Sigmoid colon (tissue), 7 donors: Measurements from ENCODE around the gene CERS6. TPM values are rescaled to one million over a fixed set of nuclear protein-coding genes. Genes with fewer than 3 reads are reported as not detected.

Source experiments
- DNase-seq: peaks from one replicate; pipeline ENCODE4 v3.0.0-alpha.2; 2019
- H3K27ac ChIP-seq, 4 donors: fragments of 200-600 bp; sonication (generic); one replicate each; pipeline ENCODE4 v1.5.1; 2016 to 2019; ENCODE audit warnings: mild to moderate bottlenecking in 1 of 4
- H3K27me3 ChIP-seq, 3 donors: fragments of 200-600 bp; sonication (generic); one replicate each; pipeline ENCODE4 v1.5.1; 2019; ENCODE audit warnings: mild to moderate bottlenecking in 1 of 3
- H3K36me3 ChIP-seq, 4 donors: fragments of 200-600 bp; sonication (generic); one replicate each; pipeline ENCODE4 v1.5.1; 2016 to 2019
- H3K4me1 ChIP-seq, 4 donors: fragments of 200-600 bp; sonication (generic); one replicate each; pipeline ENCODE4 v1.5.1; 2017 to 2019
- H3K4me3 ChIP-seq, 4 donors: fragments of 200-600 bp; sonication (generic); one replicate each; pipeline ENCODE4 v1.5.1; 2017 to 2019; ENCODE audit warnings: mild to moderate bottlenecking in 2 of 4, moderate library complexity in 1 of 4
- H3K9me3 ChIP-seq, 4 donors: fragments of 200-600 bp in 3 of 4; sonication (generic) in 3 of 4; one replicate each; pipeline versions ENCODE4 v1.5.1 to v1.6.1; 2013 to 2019
- CTCF ChIP-seq, 4 experiments: fragments of 450-650 bp in 3 of 4; fragments of 200-600 bp in 1 of 4; IDR thresholded peaks; one replicate each; pipeline ENCODE4 v1.5.1; 2016 to 2019; ENCODE audit warnings: antibody characterized with exemption in 4 of 4, mild to moderate bottlenecking in 3 of 4, moderate library complexity in 2 of 4
- EP300 ChIP-seq, 4 donors: sonication (generic); formaldehyde crosslinking; IDR thresholded peaks; one replicate each; pipeline ENCODE4 v1.6.1; 2017; ENCODE audit warnings: antibody characterized with exemption in 4 of 4
- POLR2A ChIP-seq, 2 donors: fragments of 450-650 bp; IDR thresholded peaks; one replicate each; pipeline ENCODE4 v1.6.1; 2016; ENCODE audit warnings: antibody characterized with exemption in 2 of 2, mild to moderate bottlenecking in 2 of 2, moderate library complexity in 2 of 2
- POLR2AphosphoS5 ChIP-seq, 4 donors: sonication (generic); formaldehyde crosslinking; IDR thresholded peaks; one replicate each; pipeline ENCODE4 v1.6.1; 2017; ENCODE audit warnings: antibody characterized with exemption in 4 of 4
- WGBS, 2 donors: extraction: QIAGEN DNeasy Blood & Tissue Kit; methylation state at CpG; one replicate each; pipeline ENCODE4 v1.1.7; 2013; 5-methylcytosine and 5-hydroxymethylcytosine counted together
- intact Hi-C: fragments of 100-400 bp; cut with DNase I; formaldehyde crosslinking; loops from one replicate; pipeline ENCODE4 v1.15.1; 2023
- polyA plus RNA-seq, 3 donors: library from polyadenylated mRNA; stranded (reverse); fragments of 200-250 nt; gene quantifications; one replicate each; pipeline ENCODE4 v1.2.3, GENCODE V29; 2013
- total RNA-seq, 4 donors: library from RNA; depleted of rRNA; stranded (reverse); fragments of >200 nt; gene quantifications; one replicate each; pipeline ENCODE4 v1.1.0, GENCODE V29; 2016
- donor health status: healthy with polysubstance abuse.
- donor health status: Bipolar disorder and iron deficiency.
- donor health status: healthy.

The CERS6 gene
- total and polyA plus RNA-seq, 7 donors: 4.4 to 21.0 (median 11.2) TPM

- Histone ChIP-seq H3K36me3 (no peaks in the 10 kb centered on the region), H3K27ac (no peak overlapping the region), H3K4me3 (no peak overlapping the region), H3K4me1 (no peaks in the 10 kb centered on the region), H3K27me3 (no peaks in the 10 kb centered on the region), H3K9me3 (no peaks in the 10 kb centered on the region)
- TF ChIP-seq EP300 (IDR thresholded peaks at IDR 0.05) (no peak), POLR2A (IDR thresholded peaks at IDR 0.05) (no peak), POLR2AphosphoS5 (IDR thresholded peaks at IDR 0.05) (no peak), CTCF (IDR thresholded peaks at IDR 0.05) (no peak)
- DNase-seq: no peak
- intact Hi-C loops: no loop called here
- 92% methylated on average over 5 of the region's 5 CpGs for WGBS, 2 donors
Observed at GRCh38 chr2:168727904-168728470, 271.9 kb downstream of the CERS6 start.

GRCh38 chr2:168729455-168729854 is 273.4 kb downstream of the CERS6 start:
- Histone ChIP-seq H3K36me3 (no peaks in the 10 kb centered on the region), H3K9me3 (no peaks in the 10 kb centered on the region), H3K27ac (no peak overlapping the region), H3K27me3 (no peaks in the 10 kb centered on the region), H3K4me1 (no peaks in the 10 kb centered on the region), H3K4me3 (no peak overlapping the region)
- intact Hi-C loops: no loop called here
- WGBS, 2 donors: 98 to 99% methylated on average over 2 of the region's 2 CpGs
- DNase-seq: no peak
- TF ChIP-seq CTCF (IDR thresholded peaks at IDR 0.05) (no peak), EP300 (IDR thresholded peaks at IDR 0.05) (no peak), POLR2A (IDR thresholded peaks at IDR 0.05) (no peak), POLR2AphosphoS5 (IDR thresholded peaks at IDR 0.05) (no peak)

- no peaks in the 10 kb centered on the region for H3K4me1 ChIP-seq
- 85 to 90% methylated on average over 4 of the region's 4 CpGs for WGBS, 2 donors
- TF ChIP-seq EP300 (IDR thresholded peaks at IDR 0.05) (no peak), POLR2AphosphoS5 (IDR thresholded peaks at IDR 0.05) (no peak), POLR2A (IDR thresholded peaks at IDR 0.05) (no peak), CTCF (IDR thresholded peaks at IDR 0.05) (no peak)
Observed at GRCh38 chr2:168730344-168730743, 274.3 kb downstream of the CERS6 start.

GRCh38 chr2:168731002-168731401 is 274.9 kb downstream of the CERS6 start:
- Histone ChIP-seq H3K9me3 (no peaks in the 10 kb centered on the region), H3K27ac (no peak overlapping the region), H3K4me1 (no peaks in the 10 kb centered on the region), H3K27me3 (no peaks in the 10 kb centered on the region), H3K36me3 (no peaks in the 10 kb centered on the region), H3K4me3 (no peak overlapping the region)
- 82 to 83% methylated on average over 2 of the region's 2 CpGs for WGBS, 2 donors
- DNase-seq: no peak
- TF ChIP-seq POLR2AphosphoS5 (IDR thresholded peaks at IDR 0.05) (no peak), CTCF (IDR thresholded peaks at IDR 0.05) (no peak)
- intact Hi-C loops: no loop called here

More at GRCh38 chr2:168730344-168730743, 274.3 kb downstream of the CERS6 start:
- Histone ChIP-seq H3K9me3 (no peaks in the 10 kb centered on the region), H3K27ac (no peak overlapping the region), H3K27me3 (no peaks in the 10 kb centered on the region), H3K36me3 (no peaks in the 10 kb centered on the region), H3K4me3 (no peak overlapping the region)
- no peak for DNase-seq
- intact Hi-C loops: no loop called here

- no peak overlapping the region for H3K4me3 ChIP-seq
- H3K36me3 ChIP-seq: no peaks in the 10 kb centered on the region
- no peaks in the 10 kb centered on the region for H3K4me1 ChIP-seq
- no peaks in the 10 kb centered on the region for H3K9me3 ChIP-seq
- no peak for TF ChIP-seq EP300 (IDR thresholded peaks at IDR 0.05)
- TF ChIP-seq POLR2A (IDR thresholded peaks at IDR 0.05): no peak
- no peak for TF ChIP-seq POLR2AphosphoS5 (IDR thresholded peaks at IDR 0.05)
- TF ChIP-seq CTCF (IDR thresholded peaks at IDR 0.05): no peak
- no peak overlapping the region for H3K27ac ChIP-seq
- intact Hi-C loops: no loop called here
- no peak for DNase-seq
- H3K27me3 ChIP-seq: no peaks in the 10 kb centered on the region
- 74 to 77% methylated on average over 3 of the region's 3 CpGs for WGBS, 2 donors
Observed at GRCh38 chr2:168731616-168732015, 275.5 kb downstream of the CERS6 start.
